ENCODE results near the gene TMEM126B. TPM values are rescaled to one million over a fixed set of nuclear protein-coding genes. Genes with fewer than 3 reads are reported as not detected.
"Not testable (repeated sequence)": the region's sequence is repeated elsewhere in the genome, so short reads cannot be mapped to it uniquely, and the experiment has no call there.

Gene TMEM126B
- total RNA-seq, 4 donors from 2014 or later: 29.9 to 48.3 (median 42.6) TPM

DNA sequence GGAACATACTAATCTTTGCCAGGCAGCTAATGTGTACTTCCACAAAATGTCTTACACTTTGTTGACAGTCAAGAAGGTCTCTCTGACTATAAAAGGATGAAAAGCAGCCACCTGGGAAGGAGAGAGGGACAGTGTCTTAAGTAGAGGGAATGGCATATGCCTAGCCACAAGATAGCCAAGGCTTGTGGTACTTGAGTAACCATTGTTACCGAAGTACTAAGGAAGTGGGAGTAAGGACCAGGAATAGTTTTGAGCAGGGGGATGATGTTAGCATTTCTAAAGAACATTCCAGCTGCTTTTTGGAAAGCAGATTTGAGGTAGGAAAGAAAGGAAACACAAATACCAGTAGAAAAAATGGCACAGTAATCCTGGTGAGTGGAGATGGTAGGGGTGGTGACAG lies 22.7 kb downstream of the TMEM126B start:
- no peak for TF ChIP-seq CTCF (IDR thresholded peaks at IDR 0.05)
- no peak for TF ChIP-seq EP300 (IDR thresholded peaks at IDR 0.05; ENCODE audit: low read depth)
- no peak for TF ChIP-seq POLR2A (IDR thresholded peaks at IDR 0.05)
- no peak for TF ChIP-seq POLR2AphosphoS5 (IDR thresholded peaks at IDR 0.05)
- peaks cover 10 to 32% (median 18%) of the 10 kb centered on the region in 4 donors for H3K4me1 ChIP-seq
- DNase-seq: no peak
- H3K27me3 ChIP-seq: no peaks in the 10 kb centered on the region
- H3K4me3 ChIP-seq: no peak overlapping the region
- H3K36me3 ChIP-seq: peaks cover 0 to 4% (median 0%) of the 10 kb centered on the region in 4 donors
- no peak overlapping the region for H3K27ac ChIP-seq
- intact Hi-C loops (cut with DNase I; ENCODE audit: low total_unique reads): no loop called here
- 84% methylated on average over 1 of the region's 1 CpG; no CpG with 5 or more reads in 1 of the 2 donors for WGBS, 2 donors (ENCODE audit: low coverage in 1 of 2)
- in situ Hi-C loops (cut with MboI; ENCODE audit: low pct_ligation_motif_present in 1 of 4, low pct_unique_long_range_greater_than_20kb in 1 of 4, low sequenced_read_pairs in 3 of 4): loop anchor here in 1 of 4 donors (25.0 kb wide), 1 partner anchor 586 kb away; the partner anchor contains the start of gene EED
- no peaks in the 10 kb centered on the region for H3K9me3 ChIP-seq

- no peak overlapping the region for H3K27ac ChIP-seq
- no peaks in the 10 kb centered on the region for H3K9me3 ChIP-seq
- WGBS, 2 donors (ENCODE audit: low coverage in 1 of 2): 55 to 58% methylated on average over 3 of the region's 3 CpGs
- no peaks in the 10 kb centered on the region for H3K27me3 ChIP-seq
- DNase-seq: no peak
- peaks cover 7 to 22% (median 15%) of the 10 kb centered on the region in 4 donors for H3K4me1 ChIP-seq
- H3K36me3 ChIP-seq: peaks cover 0 to 8% (median 2%) of the 10 kb centered on the region in 4 donors
- no peak overlapping the region for H3K4me3 ChIP-seq
- in situ Hi-C loops (cut with MboI; ENCODE audit: low pct_ligation_motif_present in 1 of 4, low pct_unique_long_range_greater_than_20kb in 1 of 4, low sequenced_read_pairs in 3 of 4) (loop anchor here in 1 of 4 donors (25.0 kb wide), 1 partner anchor 584 kb away; the partner anchor contains the start of gene EED), intact Hi-C loops (cut with DNase I; ENCODE audit: low total_unique reads) (no loop called here)
- TF ChIP-seq CTCF (IDR thresholded peaks at IDR 0.05) (no peak), POLR2AphosphoS5 (IDR thresholded peaks at IDR 0.05) (no peak), POLR2A (IDR thresholded peaks at IDR 0.05) (no peak), EP300 (IDR thresholded peaks at IDR 0.05; ENCODE audit: low read depth) (no peak)
These were observed 24.5 kb downstream of the TMEM126B start for GRCh38 chr11:85652786-85653447.

DNA sequence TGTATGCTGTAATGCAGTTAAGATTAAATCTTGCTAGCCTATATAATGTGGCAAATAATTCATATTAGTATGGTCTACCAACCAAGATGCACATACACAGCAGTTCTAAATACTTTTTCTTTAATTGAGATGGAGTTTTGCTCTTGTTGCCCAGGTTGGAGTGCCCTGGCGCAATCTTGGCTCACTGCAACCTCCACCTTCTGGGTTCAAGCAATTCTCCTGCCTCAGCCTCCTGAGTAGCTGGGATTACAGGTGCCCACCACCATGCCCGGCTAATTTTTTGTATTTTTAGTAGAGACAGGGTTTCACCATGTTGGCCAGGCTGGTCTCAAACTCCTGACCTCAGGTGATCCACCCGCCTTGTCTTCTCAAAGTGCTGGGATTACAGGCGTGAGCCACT lies 25.9 kb downstream of the TMEM126B start:
- intact Hi-C loops (cut with DNase I; ENCODE audit: low total_unique reads): not testable (repeated sequence)
- 95 to 100% methylated on average over 2 to 4 of the region's 4 CpGs for WGBS, 2 donors (ENCODE audit: low coverage in 1 of 2)

DNA sequence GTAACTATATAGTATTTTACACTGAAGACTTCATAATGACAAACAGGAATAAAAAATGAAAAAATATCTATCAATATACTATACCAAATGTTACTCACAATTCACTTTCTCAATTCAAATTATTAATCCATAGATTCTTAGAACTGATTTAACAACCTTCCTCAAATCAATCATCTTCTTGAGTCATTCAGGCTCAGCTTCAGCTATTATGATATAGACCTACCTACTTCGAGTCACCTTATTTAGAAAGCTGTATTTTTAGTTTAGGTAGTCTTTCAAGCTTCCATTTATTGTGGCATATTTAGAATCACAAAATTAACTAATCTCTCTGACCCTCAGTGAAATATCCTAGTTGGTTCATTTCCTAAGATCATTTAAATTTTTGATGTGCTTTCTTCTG lies 28.4 kb downstream of the TMEM126B start:
- Histone ChIP-seq H3K4me1 (peaks cover 6 to 37% (median 25%) of the 10 kb centered on the region in 4 donors), H3K4me3 (no peak overlapping the region), H3K27ac (no peak overlapping the region), H3K9me3 (no peaks in the 10 kb centered on the region), H3K36me3 (peaks cover 0 to 20% (median 5%) of the 10 kb centered on the region in 4 donors), H3K27me3 (no peaks in the 10 kb centered on the region)
- in situ Hi-C loops (cut with MboI; ENCODE audit: low pct_ligation_motif_present in 1 of 4, low pct_unique_long_range_greater_than_20kb in 1 of 4, low sequenced_read_pairs in 3 of 4) (loop anchor here in 1 of 4 donors (25.0 kb wide), 1 partner anchor 581 kb away; the partner anchor contains the start of gene EED), intact Hi-C loops (cut with DNase I; ENCODE audit: low total_unique reads) (no loop called here)
- no peak for TF ChIP-seq EP300 (IDR thresholded peaks at IDR 0.05; ENCODE audit: low read depth)
- TF ChIP-seq POLR2A (IDR thresholded peaks at IDR 0.05): no peak
- TF ChIP-seq CTCF (IDR thresholded peaks at IDR 0.05): no peak
- TF ChIP-seq POLR2AphosphoS5 (IDR thresholded peaks at IDR 0.05): no peak
- no peak for DNase-seq
- WGBS, 2 donors (ENCODE audit: low coverage in 1 of 2): 80 to 85% methylated on average over 1 of the region's 1 CpG

More for the DNA sequence above, 25.9 kb downstream of the TMEM126B start:
- Histone ChIP-seq H3K4me1 (peaks cover 0 to 22% (median 10%) of the 10 kb centered on the region in 4 donors), H3K36me3 (peaks cover 0 to 20% (median 2%) of the 10 kb centered on the region in 4 donors)
- DNase-seq, H3K27ac ChIP-seq, H3K9me3 ChIP-seq, H3K27me3 ChIP-seq, H3K4me3 ChIP-seq: not testable (repeated sequence)
- in situ Hi-C loops (cut with MboI; ENCODE audit: low pct_ligation_motif_present in 1 of 4, low pct_unique_long_range_greater_than_20kb in 1 of 4, low sequenced_read_pairs in 3 of 4): loop anchor here in 1 of 4 donors (25.0 kb wide), 1 partner anchor 583 kb away; the partner anchor contains the start of gene EED

Data from transverse colon (tissue), 4 donors.